ENCODE measurements around the gene RPS27L.

DNA sequence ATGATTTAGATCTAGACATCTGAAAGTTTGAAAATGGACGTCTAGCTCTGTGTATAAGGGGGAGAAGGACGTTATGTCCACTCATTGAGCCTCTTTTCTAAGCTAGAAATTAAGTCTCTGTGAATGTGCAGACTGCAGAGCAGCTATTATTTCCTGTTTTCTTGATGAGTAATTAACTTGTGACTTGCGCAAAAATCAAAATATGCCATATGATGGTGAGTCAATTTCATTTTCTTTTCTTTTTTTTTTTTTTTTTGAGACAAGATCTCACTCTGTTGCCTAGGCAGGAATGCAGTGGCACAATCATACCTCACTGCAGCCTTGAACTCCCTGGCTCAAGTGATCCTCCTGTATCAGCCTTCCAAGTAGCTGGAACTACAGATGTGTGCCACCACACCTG is 21.5 kb downstream of the RPS27L start:
- TF ChIP-seq, protein P1, sequence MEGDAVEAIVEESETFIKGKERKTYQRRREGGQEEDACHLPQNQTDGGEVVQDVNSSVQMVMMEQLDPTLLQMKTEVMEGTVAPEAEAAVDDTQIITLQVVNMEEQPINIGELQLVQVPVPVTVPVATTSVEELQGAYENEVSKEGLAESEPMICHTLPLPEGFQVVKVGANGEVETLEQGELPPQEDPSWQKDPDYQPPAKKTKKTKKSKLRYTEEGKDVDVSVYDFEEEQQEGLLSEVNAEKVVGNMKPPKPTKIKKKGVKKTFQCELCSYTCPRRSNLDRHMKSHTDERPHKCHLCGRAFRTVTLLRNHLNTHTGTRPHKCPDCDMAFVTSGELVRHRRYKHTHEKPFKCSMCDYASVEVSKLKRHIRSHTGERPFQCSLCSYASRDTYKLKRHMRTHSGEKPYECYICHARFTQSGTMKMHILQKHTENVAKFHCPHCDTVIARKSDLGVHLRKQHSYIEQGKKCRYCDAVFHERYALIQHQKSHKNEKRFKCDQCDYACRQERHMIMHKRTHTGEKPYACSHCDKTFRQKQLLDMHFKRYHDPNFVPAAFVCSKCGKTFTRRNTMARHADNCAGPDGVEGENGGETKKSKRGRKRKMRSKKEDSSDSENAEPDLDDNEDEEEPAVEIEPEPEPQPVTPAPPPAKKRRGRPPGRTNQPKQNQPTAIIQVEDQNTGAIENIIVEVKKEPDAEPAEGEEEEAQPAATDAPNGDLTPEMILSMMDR (IDR thresholded peaks at IDR 0.05) = no peak
- no peak for TF ChIP-seq POLR2A (IDR thresholded peaks at IDR 0.05)

Measured in esophagus squamous epithelium (tissue), 4 donors.